ENCODE results near the gene KCNH1.

- TF ChIP-seq RFX5 (IDR thresholded peaks at IDR 0.05; ENCODE audit: low read depth, low read length) (no peak), NRF1 (conservative IDR thresholded peaks at IDR 0.05; ENCODE audit: low read depth, low read length) (no peak), CTCF (IDR thresholded peaks at IDR 0.05 in 2 of 3, conservative IDR thresholded peaks at IDR 0.05 in 1 of 3; ENCODE audit: control insufficient read depth in 2 of 3, extremely low read depth in 1 of 3, insufficient read depth in 1 of 3, low read depth in 3 of 3, low read length in 3 of 3) (no peak), USF2 (IDR thresholded peaks at IDR 0.05; ENCODE audit: borderline replicate concordance, low read depth, low read length) (no peak), EGR1 (IDR thresholded peaks at IDR 0.05; ENCODE audit: borderline replicate concordance in 1 of 2, low read depth in 2 of 2, low read length in 2 of 2) (no peak), MEF2B (IDR thresholded peaks at IDR 0.05; ENCODE audit: partially characterized antibody, poor library complexity, severe bottlenecking) (no peak), RUNX3 (IDR thresholded peaks at IDR 0.05; ENCODE audit: low read length) (no peak), POLR2AphosphoS5 (IDR thresholded peaks at IDR 0.05; ENCODE audit: low read length) (no peak)
Measured at GRCh38 chr1:210857705-210858104, 276.2 kb downstream of the KCNH1 start.

Measured in GM12878 (cell line).